SK-N-SH (cell line): ENCODE data around the gene MAGI3. TPM values are rescaled to one million over a fixed set of nuclear protein-coding genes. Genes with fewer than 3 reads are reported as not detected.

Experiments
- CTCF ChIA-PET: fragments of 300-600, 350-600 bp; formaldehyde crosslinking; extraction: SDS; loops from one replicate; lab custom pipeline; 2021; lab: Yijun Ruan, JAX
- POLR2A ChIA-PET: fragments of 350-600 bp; sonication (Branson Sonifier 250); formaldehyde crosslinking; extraction: SDS; loops from one replicate; lab custom pipeline; 2020; ENCODE audit warnings: antibody characterized with exemption, inconsistent platforms; lab: Yijun Ruan, JAX
- DNase-seq: peaks from one replicate; pipeline ENCODE4 v3.0.0; 2012
- H2AFZ ChIP-seq: fragments of 200-600 bp; sonication (generic); 2 replicates; pipeline ENCODE4 v1.8.1; 2016; ENCODE audit warnings: antibody characterized with exemption, mild to moderate bottlenecking, low read depth
- H3F3A ChIP-seq: fragments of 200-600 bp; sonication (generic); replicated peaks from 2 replicates; pipeline ENCODE3; 2016; ENCODE audit warnings: antibody characterized with exemption, mild to moderate bottlenecking; ENCODE audit not compliant: insufficient read depth
- H3K27ac ChIP-seq, 2 experiments: fragments of 200-500 bp in 1 of 2; fragments of 200-600 bp in 1 of 2; sonication (Bioruptor generic) in 1 of 2; sonication (generic), shearing (Covaris generic) in 1 of 2; 2 replicates each; pipeline versions ENCODE4 v1.5.1 to v1.6.1; 2014 to 2016; ENCODE audit warnings: low read depth in 2 of 2, inconsistent platforms in 1 of 2, low read length in 1 of 2, mild to moderate bottlenecking in 1 of 2, mixed read lengths in 1 of 2
- H3K27me3 ChIP-seq: fragments of 200-600 bp; sonication (generic), shearing (Covaris generic); 2 replicates; pipeline ENCODE4 v1.6.1; 2016; ENCODE audit warnings: mixed run types; ENCODE audit not compliant: insufficient read depth
- H3K36me3 ChIP-seq, 2 experiments: fragments of 200-500 bp in 1 of 2; fragments of 200-600 bp in 1 of 2; sonication (Bioruptor generic) in 1 of 2; sonication (generic) in 1 of 2; replicated peaks in 1 of 2; 2 replicates each; pipeline versions ENCODE3 to v1.5.1; 2014 to 2016; ENCODE audit warnings: low read length in 1 of 2, mild to moderate bottlenecking in 1 of 2; ENCODE audit not compliant: insufficient read depth in 2 of 2, control insufficient read depth in 1 of 2
- H3K4me1 ChIP-seq, 2 experiments: fragments of 200-500 bp in 1 of 2; fragments of 200-600 bp in 1 of 2; sonication (Bioruptor generic) in 1 of 2; sonication (generic), shearing (Covaris generic) in 1 of 2; 2 replicates each; pipeline versions ENCODE4 v1.5.1 to v1.6.1; 2014 to 2016; ENCODE audit warnings: low read depth in 1 of 2, low read length in 1 of 2, mixed run types in 1 of 2; ENCODE audit not compliant: insufficient read depth in 2 of 2, control insufficient read depth in 1 of 2
- H3K4me2 ChIP-seq: fragments of 200-600 bp; sonication (generic), shearing (Covaris generic); 2 replicates; pipeline ENCODE4 v1.6.1; 2017; ENCODE audit warnings: mixed run types
- H3K4me3 ChIP-seq, 2 experiments: fragments of 200-500 bp in 1 of 2; fragments of 200-600 bp in 1 of 2; sonication (Bioruptor generic) in 1 of 2; sonication (generic), shearing (Covaris generic) in 1 of 2; 2 replicates each; pipeline versions ENCODE4 v1.5.1 to v1.8.1; 2014 to 2016; ENCODE audit warnings: low read depth in 2 of 2, inconsistent platforms in 1 of 2, low read length in 1 of 2, mild to moderate bottlenecking in 1 of 2, mixed read lengths in 1 of 2, moderate library complexity in 1 of 2
- H3K79me2 ChIP-seq: fragments of 200-600 bp; sonication (generic); 2 replicates; pipeline ENCODE4 v1.8.1; 2017; ENCODE audit warnings: mild to moderate bottlenecking; ENCODE audit not compliant: insufficient read depth
- H3K9ac ChIP-seq: fragments of 200-600 bp; sonication (generic); 2 replicates; pipeline ENCODE4 v1.6.1; 2017; ENCODE audit warnings: mixed run types
- H3K9me2 ChIP-seq: fragments of 200-600 bp; sonication (generic); 2 replicates; pipeline ENCODE4 v1.6.1; 2017; ENCODE audit warnings: mixed run types
- H3K9me3 ChIP-seq: fragments of 200-600 bp; sonication (generic); 2 replicates; pipeline ENCODE4 v1.6.1; 2017; ENCODE audit warnings: mixed run types, mild to moderate bottlenecking, moderate library complexity
- H4K20me1 ChIP-seq: fragments of 200-600 bp; sonication (generic); 2 replicates; pipeline ENCODE4 v1.6.1; 2017; ENCODE audit warnings: mild to moderate bottlenecking, mixed run types; ENCODE audit not compliant: insufficient read depth
- ELF1 ChIP-seq: IDR thresholded peaks from 2 replicates; pipeline ENCODE4 v1.4.0; 2012
- EP300 ChIP-seq, 2 experiments: IDR thresholded peaks; 2 replicates each; pipeline versions ENCODE4 v1.4.0 to v1.6.1; 2012; ENCODE audit warnings: borderline replicate concordance in 1 of 2, low read depth in 1 of 2, low read length in 1 of 2
- EZH2phosphoT487 ChIP-seq: fragments of 200-600 bp; sonication (generic); IDR thresholded peaks from 2 replicates; pipeline ENCODE4 v1.6.1; 2017; ENCODE audit warnings: low read depth, mixed run types, mild to moderate bottlenecking, antibody characterized with exemption, moderate library complexity, borderline replicate concordance
- FOXJ3 ChIP-seq: sonication (generic); formaldehyde crosslinking; IDR thresholded peaks from 2 replicates; pipeline ENCODE4 v1.5.1; 2020; ENCODE audit warnings: mild to moderate bottlenecking, missing genetic modification reagents
- GABPA ChIP-seq: IDR thresholded peaks from 2 replicates; pipeline ENCODE4 v1.4.0; 2012; ENCODE audit warnings: low read depth, mild to moderate bottlenecking
- GATA2 ChIP-seq: sonication (generic); formaldehyde crosslinking; IDR thresholded peaks from 2 replicates; pipeline ENCODE4 v1.5.0; 2020; ENCODE audit warnings: mild to moderate bottlenecking, missing genetic modification reagents
- MXI1 ChIP-seq: IDR thresholded peaks from 2 replicates; pipeline ENCODE4 v1.6.1; 2012; ENCODE audit warnings: mild to moderate bottlenecking, low read depth, low read length, improper control_type of control experiment
- POLR2AphosphoS5 ChIP-seq: IDR thresholded peaks from 2 replicates; pipeline ENCODE4 v1.6.1; 2012; ENCODE audit warnings: low read depth, low read length
- RXRA ChIP-seq: IDR thresholded peaks from 2 replicates; pipeline ENCODE4 v1.4.0; 2012; ENCODE audit warnings: low read depth, mild to moderate bottlenecking, borderline replicate concordance
- SIN3A ChIP-seq: IDR thresholded peaks from 2 replicates; pipeline ENCODE4 v1.6.1; 2012; ENCODE audit warnings: low read depth, mild to moderate bottlenecking, low read length, moderate library complexity, borderline replicate concordance
- TCF12 ChIP-seq: IDR thresholded peaks from 2 replicates; pipeline ENCODE4 v1.4.0; 2012
- TEAD4 ChIP-seq: IDR thresholded peaks from 2 replicates; pipeline ENCODE4 v1.4.0; 2012; ENCODE audit warnings: mild to moderate bottlenecking, borderline replicate concordance; ENCODE audit not compliant: insufficient read depth
- WGBS: methylation state at CpG from one replicate; pipeline ENCODE4 v1.1.6; 2017; ENCODE audit warnings: low lambda C conversion rate; 5-methylcytosine and 5-hydroxymethylcytosine counted together
- polyA plus RNA-seq, 3 experiments: library from polyadenylated mRNA; depleted of rRNA; stranded (reverse); fragments of >200 nt; gene quantifications; 2 replicates each; pipeline ENCODE4 v1.2.3, GENCODE V29; 2012
- TF ChIP-seq, protein P1 (sequence below): fragments of 150-350 bp; IDR thresholded peaks from 2 replicates; pipeline ENCODE4 v1.6.1; 2017; ENCODE audit warnings: antibody characterized with exemption, low read length, low read depth, borderline replicate concordance
- TF ChIP-seq, protein P2 (sequence below): IDR thresholded peaks from 2 replicates; pipeline ENCODE4 v1.6.1; 2012; ENCODE audit warnings: mild to moderate bottlenecking, low read depth, low read length, moderate library complexity
- TF ChIP-seq, protein P3 (sequence below): IDR thresholded peaks from 2 replicates; pipeline ENCODE4; 2012
- TF ChIP-seq, protein P4 (sequence below): IDR thresholded peaks from 2 replicates; pipeline ENCODE4 v1.4.0; 2012; ENCODE audit warnings: low read depth

MAGI3 gene
- polyA plus RNA-seq, 1 of the 3 experiments (the other 2 are of a cell fraction): 2.9 TPM

DNA sequence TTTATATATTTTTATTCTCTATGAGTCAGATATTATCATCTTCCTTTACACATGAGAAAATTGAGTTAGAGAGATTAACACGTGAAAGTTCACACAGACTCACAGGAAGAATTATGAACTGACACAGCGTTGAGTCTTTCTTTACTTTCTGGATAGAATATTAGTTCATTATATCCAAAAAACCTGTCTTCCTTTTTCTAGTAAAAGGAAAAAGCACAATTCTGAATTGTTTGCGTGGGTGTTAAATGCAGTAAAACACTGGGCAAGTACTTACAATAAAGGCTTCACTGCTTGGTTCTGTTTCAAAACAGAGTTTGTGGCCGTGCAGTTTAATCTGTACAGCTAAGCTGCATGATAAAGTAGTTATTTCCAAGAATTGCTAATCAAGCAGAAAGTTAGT is 10.8 kb downstream of the MAGI3 start (continued):
- TF ChIP-seq, protein P1, sequence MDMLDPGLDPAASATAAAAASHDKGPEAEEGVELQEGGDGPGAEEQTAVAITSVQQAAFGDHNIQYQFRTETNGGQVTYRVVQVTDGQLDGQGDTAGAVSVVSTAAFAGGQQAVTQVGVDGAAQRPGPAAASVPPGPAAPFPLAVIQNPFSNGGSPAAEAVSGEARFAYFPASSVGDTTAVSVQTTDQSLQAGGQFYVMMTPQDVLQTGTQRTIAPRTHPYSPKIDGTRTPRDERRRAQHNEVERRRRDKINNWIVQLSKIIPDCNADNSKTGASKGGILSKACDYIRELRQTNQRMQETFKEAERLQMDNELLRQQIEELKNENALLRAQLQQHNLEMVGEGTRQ: no peak
- TF ChIP-seq EP300 (IDR thresholded peaks at IDR 0.05; ENCODE audit: borderline replicate concordance in 1 of 2, low read depth in 1 of 2, low read length in 1 of 2): no peak
- no peak for TF ChIP-seq RXRA
- no peak for TF ChIP-seq ELF1
- TF ChIP-seq, all 33 proteins: peak for 0

DNA sequence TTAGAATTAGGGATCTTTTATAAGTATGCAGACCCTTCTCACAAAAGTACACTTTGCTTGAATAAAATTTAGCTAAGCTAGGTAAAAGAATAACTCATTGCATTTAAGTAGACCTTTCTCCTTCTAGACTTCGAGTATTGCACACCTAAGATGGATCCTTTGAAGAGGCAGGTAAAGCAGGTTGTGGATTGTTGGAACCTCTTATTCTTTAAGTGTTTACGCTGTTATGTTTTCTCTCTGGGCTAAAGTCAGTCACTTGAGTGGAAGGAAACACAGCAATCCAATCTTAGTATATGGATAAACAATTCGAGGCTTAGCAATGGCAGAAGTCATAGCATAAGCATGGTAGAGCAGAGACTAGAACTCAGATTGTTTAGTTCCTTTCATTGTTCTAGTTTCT is 11.4 kb downstream of the MAGI3 start:
- no peaks in the 10 kb centered on the region for H3K9me2 ChIP-seq
- H3K4me1 ChIP-seq: peaks cover 16 to 62% of the 10 kb centered on the region in 2 experiments; a peak in 3 of 4 replicates
- H3K79me2 ChIP-seq: peaks cover 94% of the 10 kb centered on the region
- no peak overlapping the region for H2AFZ ChIP-seq
- DNase-seq: no peak
- H3K4me3 ChIP-seq: no peak overlapping the region
- no peak overlapping the region for H3K9ac ChIP-seq
- H3K27me3 ChIP-seq: no peaks in the 10 kb centered on the region
- H3K4me2 ChIP-seq: no peak overlapping the region
- no peaks in the 10 kb centered on the region for H3K9me3 ChIP-seq
- TF ChIP-seq GATA2: no peak
- TF ChIP-seq, protein P1: no peak
- TF ChIP-seq TEAD4: no peak
- peaks cover 8% of the 10 kb centered on the region for H3F3A ChIP-seq
- POLR2A ChIA-PET: no interaction called here
- CTCF ChIA-PET: no interaction called here
- peak overlapping the region in 1 of 2 experiments; percentile 47; a peak in 1 of 4 replicates for H3K27ac ChIP-seq
- peaks cover 0 to 6% of the 10 kb centered on the region in 2 experiments for H3K36me3 ChIP-seq
- WGBS: 96% methylated on average over 3 of the region's 3 CpGs
- no peaks in the 10 kb centered on the region for H4K20me1 ChIP-seq

GRCh38 chr1:113403065-113403464 is 12.8 kb downstream of the MAGI3 start:
- Histone ChIP-seq H3K9ac (no peak overlapping the region), H3K4me2 (no peak overlapping the region), H3K36me3 (peaks cover 0 to 6% of the 10 kb centered on the region in 2 experiments), H3K27me3 (no peaks in the 10 kb centered on the region), H3K79me2 (peaks cover 94% of the 10 kb centered on the region), H3F3A (no peaks in the 10 kb centered on the region), H3K4me1 (peaks cover 10 to 48% of the 10 kb centered on the region in 2 experiments; a peak in 3 of 4 replicates), H3K27ac (peak overlapping the region in 1 of 2 experiments; percentile 68; a peak in 2 of 4 replicates), H3K4me3 (no peak overlapping the region), H4K20me1 (no peaks in the 10 kb centered on the region), H3K9me2 (no peaks in the 10 kb centered on the region), H3K9me3 (no peaks in the 10 kb centered on the region), H2AFZ (no peak overlapping the region)
- POLR2A ChIA-PET: interaction anchor here (1.0 kb wide), 1 partner anchor 13 kb away, joined by 4 read pairs; the partner anchor contains the start of gene MAGI3
- no peak for DNase-seq
- WGBS: 100% methylated on average over 1 of the region's 1 CpG
- CTCF ChIA-PET: interaction anchor here (0.9 to 1.2 kb wide), 2 partner anchors 9 to 257 kb away, joined by 3 read pairs; no protein-coding TSS in a partner anchor
- TF ChIP-seq, protein P2, sequence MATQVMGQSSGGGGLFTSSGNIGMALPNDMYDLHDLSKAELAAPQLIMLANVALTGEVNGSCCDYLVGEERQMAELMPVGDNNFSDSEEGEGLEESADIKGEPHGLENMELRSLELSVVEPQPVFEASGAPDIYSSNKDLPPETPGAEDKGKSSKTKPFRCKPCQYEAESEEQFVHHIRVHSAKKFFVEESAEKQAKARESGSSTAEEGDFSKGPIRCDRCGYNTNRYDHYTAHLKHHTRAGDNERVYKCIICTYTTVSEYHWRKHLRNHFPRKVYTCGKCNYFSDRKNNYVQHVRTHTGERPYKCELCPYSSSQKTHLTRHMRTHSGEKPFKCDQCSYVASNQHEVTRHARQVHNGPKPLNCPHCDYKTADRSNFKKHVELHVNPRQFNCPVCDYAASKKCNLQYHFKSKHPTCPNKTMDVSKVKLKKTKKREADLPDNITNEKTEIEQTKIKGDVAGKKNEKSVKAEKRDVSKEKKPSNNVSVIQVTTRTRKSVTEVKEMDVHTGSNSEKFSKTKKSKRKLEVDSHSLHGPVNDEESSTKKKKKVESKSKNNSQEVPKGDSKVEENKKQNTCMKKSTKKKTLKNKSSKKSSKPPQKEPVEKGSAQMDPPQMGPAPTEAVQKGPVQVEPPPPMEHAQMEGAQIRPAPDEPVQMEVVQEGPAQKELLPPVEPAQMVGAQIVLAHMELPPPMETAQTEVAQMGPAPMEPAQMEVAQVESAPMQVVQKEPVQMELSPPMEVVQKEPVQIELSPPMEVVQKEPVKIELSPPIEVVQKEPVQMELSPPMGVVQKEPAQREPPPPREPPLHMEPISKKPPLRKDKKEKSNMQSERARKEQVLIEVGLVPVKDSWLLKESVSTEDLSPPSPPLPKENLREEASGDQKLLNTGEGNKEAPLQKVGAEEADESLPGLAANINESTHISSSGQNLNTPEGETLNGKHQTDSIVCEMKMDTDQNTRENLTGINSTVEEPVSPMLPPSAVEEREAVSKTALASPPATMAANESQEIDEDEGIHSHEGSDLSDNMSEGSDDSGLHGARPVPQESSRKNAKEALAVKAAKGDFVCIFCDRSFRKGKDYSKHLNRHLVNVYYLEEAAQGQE: no peak
- no peak for TF ChIP-seq GATA2
- TF ChIP-seq TCF12: no peak
- no peak for TF ChIP-seq RXRA
- TF ChIP-seq, protein P3, sequence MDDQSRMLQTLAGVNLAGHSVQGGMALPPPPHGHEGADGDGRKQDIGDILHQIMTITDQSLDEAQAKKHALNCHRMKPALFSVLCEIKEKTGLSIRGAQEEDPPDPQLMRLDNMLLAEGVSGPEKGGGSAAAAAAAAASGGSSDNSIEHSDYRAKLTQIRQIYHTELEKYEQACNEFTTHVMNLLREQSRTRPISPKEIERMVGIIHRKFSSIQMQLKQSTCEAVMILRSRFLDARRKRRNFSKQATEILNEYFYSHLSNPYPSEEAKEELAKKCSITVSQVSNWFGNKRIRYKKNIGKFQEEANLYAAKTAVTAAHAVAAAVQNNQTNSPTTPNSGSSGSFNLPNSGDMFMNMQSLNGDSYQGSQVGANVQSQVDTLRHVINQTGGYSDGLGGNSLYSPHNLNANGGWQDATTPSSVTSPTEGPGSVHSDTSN: no peak
- TF ChIP-seq, protein P1: no peak
- TF ChIP-seq TEAD4: no peak
- TF ChIP-seq FOXJ3: no peak
- TF ChIP-seq MXI1: no peak
- TF ChIP-seq GABPA: no peak
- no peak for TF ChIP-seq ELF1
- no peak for TF ChIP-seq POLR2AphosphoS5
- no peak for TF ChIP-seq SIN3A
- TF ChIP-seq, protein P4, sequence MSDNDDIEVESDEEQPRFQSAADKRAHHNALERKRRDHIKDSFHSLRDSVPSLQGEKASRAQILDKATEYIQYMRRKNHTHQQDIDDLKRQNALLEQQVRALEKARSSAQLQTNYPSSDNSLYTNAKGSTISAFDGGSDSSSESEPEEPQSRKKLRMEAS: no peak
- no peak for TF ChIP-seq EZH2phosphoT487
